ENCODE measurements around the gene GPR35.
"Not testable (repeated sequence)": the region's sequence is repeated elsewhere in the genome, so short reads cannot be mapped to it uniquely, and the experiment has no call there.

The GPR35 gene

GRCh38 chr2:240640939-240641338 lies 15.7 kb downstream of the GPR35 start:
- no peak for FAIRE-seq

DNA sequence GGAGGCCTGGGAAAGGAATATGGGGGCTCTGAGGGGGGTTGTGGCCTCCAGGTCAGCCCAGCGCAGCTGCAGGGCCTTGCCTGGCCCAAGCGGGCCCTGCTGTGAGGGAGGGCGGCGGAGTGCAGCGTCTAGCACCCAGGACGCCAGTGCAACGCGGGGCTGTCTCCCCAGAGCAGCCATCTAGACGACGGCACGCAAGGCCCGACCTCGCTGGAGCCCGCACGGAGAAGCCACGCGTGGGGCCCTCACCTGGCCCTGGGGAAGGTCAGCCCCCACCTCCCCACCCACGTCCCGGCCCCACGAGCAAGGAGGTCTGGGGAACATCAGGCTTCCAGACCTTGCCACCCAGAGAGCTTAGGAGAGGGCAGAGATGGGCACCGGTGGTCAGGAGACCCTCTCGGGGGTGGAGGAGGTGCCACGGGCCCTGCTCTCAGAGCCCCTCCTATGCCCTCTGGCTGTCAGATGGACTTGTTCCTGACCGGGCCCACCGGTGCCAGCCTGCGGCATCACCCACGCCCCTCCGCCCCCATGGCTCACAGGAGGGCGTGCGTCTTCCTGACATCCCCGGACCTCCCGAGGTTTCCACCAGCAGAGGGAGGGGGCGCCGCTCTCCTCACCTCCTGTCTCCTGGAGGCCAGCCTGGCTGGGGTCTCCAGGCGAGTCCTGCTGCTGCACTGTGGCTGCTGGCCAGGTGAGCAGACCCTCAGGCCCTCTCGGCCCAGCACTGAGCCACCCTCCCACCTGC lies 17.0 kb downstream of the GPR35 start:
- no peak for FAIRE-seq

DNA sequence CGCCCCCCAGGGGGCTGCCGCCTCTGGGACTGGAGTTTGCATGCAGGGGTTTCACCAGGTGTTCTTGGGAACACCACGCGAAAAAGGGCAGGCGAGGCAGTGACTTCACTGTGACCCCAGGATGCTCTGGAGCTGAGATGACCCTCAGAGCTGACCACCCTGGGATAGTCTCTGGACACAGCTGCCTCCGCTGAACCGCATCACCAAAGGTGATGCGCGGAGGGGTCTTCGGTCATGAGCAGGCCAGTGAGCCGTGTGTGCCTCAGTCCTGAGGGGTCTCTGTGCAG lies 17.5 kb downstream of the GPR35 start:
- no peak for FAIRE-seq

- no peak for FAIRE-seq
Observed at GRCh38 chr2:240643093-240643810, 18.0 kb downstream of the GPR35 start.

- FAIRE-seq: no peak
Observed at GRCh38 chr2:240643811-240644150, 18.5 kb downstream of the GPR35 start.

DNA sequence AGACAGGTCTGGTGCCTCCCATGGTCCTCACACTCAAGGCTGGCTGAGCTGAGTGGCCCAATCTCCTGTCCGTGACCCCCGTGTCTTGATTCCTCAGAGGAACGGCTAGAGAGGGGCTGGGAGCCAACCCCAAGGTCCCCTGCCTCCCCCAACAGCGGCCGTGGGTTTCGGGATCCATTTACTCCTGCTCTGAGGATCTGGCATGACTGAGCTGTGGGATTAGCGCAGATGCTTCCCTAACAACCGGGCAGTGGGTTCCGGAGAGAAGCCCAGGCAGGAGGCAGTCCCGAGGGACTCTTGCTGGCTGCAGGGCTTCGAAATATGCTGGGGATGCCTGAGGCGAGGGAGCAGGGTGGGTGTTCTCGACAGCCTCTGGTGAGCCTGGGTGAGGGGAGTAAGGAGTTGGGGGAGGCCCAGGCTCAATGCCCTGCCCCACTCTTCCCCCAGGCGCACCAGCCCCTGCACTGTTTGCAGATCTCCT lies 18.9 kb downstream of the GPR35 start:
- FAIRE-seq: no peak

DNA sequence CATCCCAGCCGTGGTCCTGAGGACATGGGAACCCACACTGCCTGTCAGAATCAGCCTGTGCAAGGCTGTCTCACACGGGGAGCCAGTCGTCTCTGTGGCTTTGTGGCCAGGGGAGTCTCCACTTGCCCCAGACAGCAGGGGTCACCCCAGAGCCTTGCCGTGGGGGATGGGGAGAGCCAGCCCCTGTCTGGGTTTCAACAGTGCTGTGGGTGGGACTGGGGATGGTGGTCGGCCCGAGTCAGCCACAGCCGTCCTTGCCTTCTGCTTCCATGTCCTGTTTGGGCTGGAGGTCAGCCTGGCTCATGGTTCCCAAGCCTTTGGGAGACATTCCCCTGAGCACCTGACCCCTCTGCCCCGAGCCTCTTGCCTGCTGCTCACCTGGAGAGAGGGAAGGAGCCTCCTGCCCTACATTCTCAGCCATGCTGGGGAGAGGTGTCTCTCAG lies 19.6 kb downstream of the GPR35 start:
- FAIRE-seq: no peak

GRCh38 chr2:240645346-240645745 lies 20.1 kb downstream of the GPR35 start:
- FAIRE-seq: no peak

- no peak for FAIRE-seq
Observed at GRCh38 chr2:240645801-240646175, 20.5 kb downstream of the GPR35 start.

DNA sequence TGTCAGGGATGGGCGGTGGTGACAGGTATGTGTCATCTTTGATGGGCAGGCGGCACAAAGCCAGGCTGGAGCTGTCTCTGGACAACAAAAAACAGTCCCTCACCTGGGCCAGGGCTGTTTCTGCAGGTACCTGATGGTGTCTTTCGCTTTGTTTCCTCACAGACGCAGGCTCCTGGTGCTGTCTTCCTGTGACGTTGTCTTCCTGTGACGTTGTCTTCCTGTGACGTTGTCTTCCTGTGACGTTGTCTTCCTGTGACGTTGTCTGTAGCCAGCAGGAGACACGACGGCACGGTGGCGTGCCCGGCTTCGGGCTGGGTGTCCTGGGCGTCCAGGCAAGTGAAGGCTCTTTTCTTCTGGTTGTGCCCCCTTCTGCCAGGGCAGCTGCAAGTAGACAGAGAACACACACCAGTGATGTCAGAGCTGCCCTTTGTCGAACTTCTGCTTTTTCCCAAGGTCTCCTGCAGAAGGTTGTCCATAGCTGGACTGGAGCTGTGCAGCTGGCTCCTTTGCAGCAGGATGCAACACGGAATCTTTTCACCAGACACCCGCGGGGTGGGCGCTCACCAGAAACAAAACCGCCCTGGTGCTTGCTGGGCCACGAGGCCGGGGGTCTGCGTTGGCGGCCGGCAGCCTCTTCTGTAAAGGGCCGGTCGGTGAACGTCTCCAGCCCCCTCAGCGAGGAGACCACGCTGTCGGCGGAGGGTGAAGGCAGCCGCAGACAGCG lies 21.1 kb downstream of the GPR35 start:
- no peak for FAIRE-seq

- no peak for FAIRE-seq
Observed at GRCh38 chr2:240646900-240647502, 21.7 kb downstream of the GPR35 start.

DNA sequence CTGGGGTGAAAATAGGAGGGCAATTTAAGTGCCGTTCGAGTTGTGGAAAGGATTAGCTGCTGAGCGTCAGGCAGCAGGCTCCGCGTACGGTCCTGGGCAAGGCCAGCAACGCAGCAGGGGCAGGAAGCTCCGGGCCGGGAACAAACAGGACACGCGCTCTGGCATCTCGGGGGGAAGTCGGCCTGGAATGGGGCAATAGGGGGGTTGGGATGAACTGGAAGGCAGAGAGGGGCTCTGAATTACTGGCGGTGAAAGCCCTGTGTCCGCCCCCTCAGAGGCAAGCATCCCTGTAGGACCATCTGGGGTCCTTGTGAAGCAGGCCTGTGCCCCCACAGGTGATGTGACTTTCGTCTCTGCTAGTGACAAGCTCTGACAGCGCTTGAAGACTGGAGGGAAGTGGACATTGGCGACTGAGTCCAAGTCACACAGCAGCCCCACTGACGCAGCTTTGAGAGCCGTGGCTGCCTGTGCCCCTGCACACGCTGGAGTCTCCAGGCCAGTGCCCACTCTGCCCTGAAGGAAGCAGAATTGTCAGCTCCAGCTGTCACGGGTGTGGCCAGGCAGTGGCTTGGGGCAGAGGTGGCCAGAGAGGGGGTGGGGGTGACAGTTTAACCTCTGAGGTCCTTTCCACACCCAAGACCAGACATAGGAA lies 22.3 kb downstream of the GPR35 start:
- FAIRE-seq: no peak

DNA sequence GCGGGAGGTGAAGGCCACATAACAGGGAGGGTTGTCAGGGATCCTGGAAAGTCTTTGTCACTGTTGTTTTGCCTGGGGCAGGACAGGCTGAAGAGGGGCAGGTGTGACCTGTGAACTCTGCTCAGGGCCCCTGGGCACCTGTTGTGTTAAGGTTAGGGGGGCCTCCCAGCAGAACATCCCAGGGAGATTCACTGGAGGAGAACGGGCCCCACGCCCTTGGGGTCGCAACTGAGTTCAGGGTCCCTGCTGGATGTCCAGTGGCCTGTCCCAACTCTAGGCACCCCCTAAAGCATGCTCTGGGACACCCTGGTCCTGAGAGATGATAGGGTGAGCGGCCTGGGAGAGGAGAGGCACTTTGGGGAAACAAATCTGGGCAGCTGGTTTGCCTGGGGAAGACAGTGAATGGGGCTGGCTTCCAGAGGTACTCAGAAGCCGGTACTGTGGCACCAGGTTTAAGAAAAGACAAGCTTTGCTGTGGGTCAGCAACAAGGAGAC lies 22.9 kb downstream of the GPR35 start:
- FAIRE-seq: no peak

DNA sequence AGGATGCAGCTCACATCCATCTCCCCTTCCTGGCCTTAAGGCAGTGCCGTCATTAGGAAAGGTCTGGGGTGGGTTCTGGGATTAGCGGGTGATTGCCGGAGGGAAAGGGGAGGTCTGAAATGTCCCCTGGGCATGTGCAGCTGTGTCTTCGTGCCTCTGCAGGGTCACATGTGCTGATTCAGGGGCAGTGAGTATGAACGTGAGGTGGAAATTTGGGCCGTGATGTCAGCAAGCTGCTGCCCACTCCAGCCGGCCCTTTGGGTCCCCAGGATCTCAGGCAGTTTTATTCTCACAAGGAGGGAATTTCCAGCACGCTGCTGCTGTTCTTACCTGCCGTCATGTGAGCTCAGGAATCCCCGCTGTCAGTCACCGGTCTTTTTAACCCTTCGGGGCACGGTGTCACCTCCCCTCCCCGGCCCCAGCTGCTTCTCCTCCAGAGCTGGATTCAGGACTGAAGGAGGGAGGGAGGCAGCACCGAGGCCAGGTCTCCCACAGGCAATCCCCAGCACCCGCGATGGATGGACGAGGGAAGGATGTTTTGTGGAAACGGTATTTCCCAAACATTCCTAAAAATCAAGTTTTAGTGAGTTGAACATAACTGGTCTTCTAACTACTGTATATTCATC lies 23.5 kb downstream of the GPR35 start:
- no peak for FAIRE-seq

DNA sequence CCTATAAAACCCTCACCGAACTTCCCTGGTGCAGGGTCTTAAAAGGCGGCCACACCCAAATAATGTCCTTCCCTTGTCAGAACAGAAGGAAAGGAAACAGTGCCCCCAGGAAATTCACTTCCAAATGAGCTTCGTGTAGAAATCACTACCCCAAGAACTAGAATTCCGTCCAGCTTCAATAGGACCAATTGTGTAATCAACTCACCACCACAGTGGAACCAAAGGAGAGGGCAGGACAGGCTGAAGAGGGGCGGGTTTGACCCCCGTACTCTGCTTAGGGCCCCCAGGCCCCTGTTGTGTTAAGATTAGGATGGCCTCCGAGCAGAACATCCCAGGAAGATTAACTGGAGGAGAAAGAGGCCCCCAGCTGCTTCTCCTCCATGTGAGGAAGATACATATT lies 24.1 kb downstream of the GPR35 start:
- no peak for FAIRE-seq

GRCh38 chr2:240650254-240650965 lies 25.1 kb downstream of the GPR35 start:
- no peak for FAIRE-seq

DNA sequence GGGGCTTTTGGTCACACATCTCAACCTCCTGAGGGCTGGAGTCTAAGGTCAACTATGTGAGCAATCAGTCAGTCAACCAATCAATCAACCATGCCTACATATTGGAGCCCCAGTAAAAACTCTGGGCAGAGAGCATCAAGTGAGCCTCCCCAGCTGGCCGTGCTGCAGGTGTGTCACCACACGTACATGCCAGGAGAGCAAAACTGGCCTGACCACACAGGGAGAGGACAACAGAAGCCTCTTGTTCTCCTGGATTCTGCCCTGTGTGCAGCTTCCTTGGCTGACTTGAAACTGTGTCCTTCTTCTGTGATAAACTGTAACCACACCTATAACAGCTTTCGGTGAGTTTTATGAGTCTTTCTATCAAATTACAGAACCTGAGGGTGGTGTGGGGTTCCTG lies 25.9 kb downstream of the GPR35 start:
- no peak for FAIRE-seq

GRCh38 chr2:240655931-240656886 lies 30.9 kb downstream of the GPR35 start:
- FAIRE-seq: no peak

DNA sequence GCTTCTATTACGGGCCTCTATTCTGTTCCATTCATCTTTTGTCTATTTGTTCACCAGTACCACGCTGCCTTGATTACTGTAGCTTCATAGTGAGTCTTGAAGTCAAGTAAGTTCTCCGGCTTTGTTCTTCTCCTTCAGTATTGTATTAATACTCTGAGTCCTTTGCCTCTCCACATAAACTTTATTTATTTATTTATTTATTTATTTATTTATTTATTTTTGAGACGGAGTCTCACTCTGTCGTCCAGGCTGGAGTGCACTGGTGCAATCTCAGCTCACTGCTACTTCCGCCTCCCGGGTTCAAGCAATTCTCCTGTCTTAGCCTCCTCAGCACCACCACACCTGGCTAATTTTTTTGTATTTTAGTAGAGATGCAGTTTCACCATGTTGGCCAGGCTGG lies 34.6 kb downstream of the GPR35 start:
- not testable (repeated sequence) for FAIRE-seq

- no peak for FAIRE-seq
Observed at GRCh38 chr2:240662681-240663080, 37.4 kb downstream of the GPR35 start.
